CD4-positive, alpha-beta memory T cell (primary cell): Measurements from ENCODE around the gene CNDP2. TPM values are rescaled to one million over a fixed set of nuclear protein-coding genes. Genes with fewer than 3 reads are reported as not detected.

Experiments used
- CTCF ChIA-PET: fragments of 350-600 bp; sonication (Branson Sonifier 250); formaldehyde crosslinking; loops from one replicate; lab custom pipeline; 2021; ENCODE audit warnings: inconsistent platforms; ENCODE audit not compliant: partially characterized antibody; lab: Charles Lee
- POLR2A ChIA-PET: fragments of 350-600 bp; sonication (Branson Sonifier 250); formaldehyde crosslinking; loops from one replicate; lab custom pipeline; 2021; ENCODE audit not compliant: partially characterized antibody; lab: Charles Lee
- DNase-seq, 5 donors: peaks; one replicate each; pipeline versions ENCODE4 v3.0.0 to v3.0.0-alpha.2; 2020 to 2022; ENCODE audit warnings: mixed read lengths in 1 of 5
- H3K27ac ChIP-seq: one replicate; pipeline ENCODE4 v1.7.0; 2013; ENCODE audit warnings: low read depth, low read length
- H3K27me3 ChIP-seq: 2 replicates; pipeline ENCODE4 v1.7.0; 2013; ENCODE audit warnings: mild to moderate bottlenecking, low read length, moderate library complexity; ENCODE audit not compliant: insufficient read depth
- H3K36me3 ChIP-seq: 2 replicates; pipeline ENCODE4 v1.7.0; 2013; ENCODE audit warnings: mild to moderate bottlenecking, low read length, moderate library complexity; ENCODE audit not compliant: insufficient read depth
- H3K4me1 ChIP-seq: 2 replicates; pipeline ENCODE4 v1.7.0; 2013; ENCODE audit warnings: mild to moderate bottlenecking, low read length, moderate library complexity; ENCODE audit not compliant: insufficient read depth
- H3K4me3 ChIP-seq, 2 donors: one replicate each; pipeline ENCODE4 v1.7.0; 2013; ENCODE audit warnings: low read length in 2 of 2, mild to moderate bottlenecking in 1 of 2
- H3K9me3 ChIP-seq, 2 donors: one replicate each; pipeline ENCODE4 v1.7.0; 2013; ENCODE audit warnings: low read length in 2 of 2, control low read depth in 1 of 2; ENCODE audit not compliant: control insufficient read depth in 1 of 2
- H3K27ac Mint-ChIP-seq, 7 donors: one replicate each; pipeline ENCODE4 v1.8.0; 2020 to 2021; ENCODE audit warnings: mixed read lengths in 7 of 7, mild to moderate bottlenecking in 6 of 7, inconsistent platforms in 3 of 7, moderate library complexity in 3 of 7
- H3K27me3 Mint-ChIP-seq, 2 donors: one replicate each; pipeline ENCODE4 v1.8.0; 2020 to 2021; ENCODE audit warnings: mixed read lengths in 2 of 2
- H3K36me3 Mint-ChIP-seq, 2 donors: one replicate each; pipeline ENCODE4 v1.8.0; 2020 to 2021; ENCODE audit warnings: mixed read lengths in 2 of 2, inconsistent platforms in 1 of 2, mild to moderate bottlenecking in 1 of 2
- H3K4me1 Mint-ChIP-seq, 4 donors: one replicate each; pipeline ENCODE4 v1.8.0; 2020 to 2021; ENCODE audit warnings: mixed read lengths in 4 of 4, mild to moderate bottlenecking in 1 of 4
- H3K4me3 Mint-ChIP-seq, 8 donors: one replicate each; pipeline ENCODE4 v1.8.0; 2020 to 2021; ENCODE audit warnings: mixed read lengths in 8 of 8, mild to moderate bottlenecking in 7 of 8, moderate library complexity in 6 of 8, inconsistent platforms in 3 of 8
- H3K9me3 Mint-ChIP-seq, 8 donors: one replicate each; pipeline ENCODE4 v1.8.0; 2020 to 2021; ENCODE audit warnings: mixed read lengths in 8 of 8, mild to moderate bottlenecking in 5 of 8, inconsistent platforms in 3 of 8, moderate library complexity in 1 of 8
- intact Hi-C: fragments of 100-400 bp; cut with micrococcal nuclease; formaldehyde crosslinking; loops from one replicate; pipeline ENCODE4 v1.15.1; 2023
- polyA plus RNA-seq, 2 donors: library from polyadenylated mRNA; unstranded; fragments of 300-500 nt; fragmentation: Illumina TruSeq; gene quantifications; one replicate each; pipeline ENCODE4 v1.2.3, GENCODE V29; 2021
- total RNA-seq, 2 experiments: library from RNA; stranded (reverse); gene quantifications; one replicate each; pipeline ENCODE4 v1.2.3, GENCODE V29; 2021

Gene CNDP2
- total and polyA plus RNA-seq, 4 experiments from 2014 or later: 123 to 153 (median 141) TPM

GRCh38 chr18:74516271-74517235, 20.4 kb downstream of the CNDP2 start:
- no peaks in the 10 kb centered on the region for H3K4me1 Mint-ChIP-seq
- no peak for DNase-seq
- intact Hi-C loops: no loop called here
- H3K27ac Mint-ChIP-seq: no peak overlapping the region
- Histone ChIP-seq H3K4me1 (no peaks in the 10 kb centered on the region), H3K9me3 (no peaks in the 10 kb centered on the region), H3K27ac (no peak overlapping the region), H3K27me3 (no peaks in the 10 kb centered on the region), H3K36me3 (peaks cover 87% of the 10 kb centered on the region), H3K4me3 (no peak overlapping the region)
- no peaks in the 10 kb centered on the region for H3K9me3 Mint-ChIP-seq
- ChIA-PET CTCF (no interaction called here), POLR2A (no interaction called here)
- H3K27me3 Mint-ChIP-seq: no peaks in the 10 kb centered on the region
- no peak overlapping the region for H3K4me3 Mint-ChIP-seq
- H3K36me3 Mint-ChIP-seq: peaks cover 63 to 82% of the 10 kb centered on the region in 2 donors

GRCh38 chr18:74517236-74517630, 21.1 kb downstream of the CNDP2 start:
- intact Hi-C loops: no loop called here
- Histone ChIP-seq H3K4me3 (no peak overlapping the region), H3K9me3 (no peaks in the 10 kb centered on the region), H3K36me3 (peaks cover 81% of the 10 kb centered on the region), H3K27me3 (no peaks in the 10 kb centered on the region), H3K4me1 (no peaks in the 10 kb centered on the region), H3K27ac (no peak overlapping the region)
- no peak for DNase-seq
- H3K4me3 Mint-ChIP-seq: no peak overlapping the region
- no peaks in the 10 kb centered on the region for H3K9me3 Mint-ChIP-seq
- H3K36me3 Mint-ChIP-seq: peaks cover 67 to 79% of the 10 kb centered on the region in 2 donors
- CTCF ChIA-PET: no interaction called here
- H3K27me3 Mint-ChIP-seq: no peaks in the 10 kb centered on the region
- POLR2A ChIA-PET: no interaction called here
- no peaks in the 10 kb centered on the region for H3K4me1 Mint-ChIP-seq
- H3K27ac Mint-ChIP-seq: peak overlapping the region in 1 of 7 donors; percentile 23

- Histone ChIP-seq H3K4me1 (no peaks in the 10 kb centered on the region), H3K9me3 (no peaks in the 10 kb centered on the region), H3K4me3 (no peak overlapping the region), H3K36me3 (peaks cover 67% of the 10 kb centered on the region), H3K27me3 (no peaks in the 10 kb centered on the region), H3K27ac (no peak overlapping the region)
- intact Hi-C loops: no loop called here
- DNase-seq: no peak
- Mint-ChIP-seq H3K4me3 (no peak overlapping the region), H3K4me1 (no peaks in the 10 kb centered on the region), H3K27ac (no peak overlapping the region), H3K9me3 (no peaks in the 10 kb centered on the region), H3K27me3 (no peaks in the 10 kb centered on the region), H3K36me3 (peaks cover 65 to 74% of the 10 kb centered on the region in 2 donors)
- POLR2A ChIA-PET: no interaction called here
- CTCF ChIA-PET: no interaction called here
Observed at GRCh38 chr18:74518456-74519295, 22.5 kb downstream of the CNDP2 start.

- intact Hi-C loops: no loop called here
- Histone ChIP-seq H3K27ac (no peak overlapping the region), H3K9me3 (no peaks in the 10 kb centered on the region), H3K27me3 (no peaks in the 10 kb centered on the region), H3K36me3 (peaks cover 62% of the 10 kb centered on the region), H3K4me1 (no peaks in the 10 kb centered on the region), H3K4me3 (no peak overlapping the region)
- Mint-ChIP-seq H3K4me3 (no peak overlapping the region), H3K9me3 (no peaks in the 10 kb centered on the region), H3K27ac (no peak overlapping the region), H3K4me1 (no peaks in the 10 kb centered on the region), H3K27me3 (no peaks in the 10 kb centered on the region), H3K36me3 (peaks cover 64 to 67% of the 10 kb centered on the region in 2 donors)
- ChIA-PET CTCF (no interaction called here), POLR2A (no interaction called here)
- DNase-seq: no peak
Observed at GRCh38 chr18:74519320-74520095, 23.3 kb downstream of the CNDP2 start.

GRCh38 chr18:74520096-74520833, 24.1 kb downstream of the CNDP2 start:
- H3K4me1 Mint-ChIP-seq: no peaks in the 10 kb centered on the region
- H3K27me3 ChIP-seq: no peaks in the 10 kb centered on the region
- no peaks in the 10 kb centered on the region for H3K27me3 Mint-ChIP-seq
- CTCF ChIA-PET: no interaction called here
- H3K9me3 ChIP-seq: no peaks in the 10 kb centered on the region
- POLR2A ChIA-PET: no interaction called here
- H3K36me3 ChIP-seq: peaks cover 54% of the 10 kb centered on the region
- no peak overlapping the region for H3K27ac ChIP-seq
- no peaks in the 10 kb centered on the region for H3K9me3 Mint-ChIP-seq
- no peak overlapping the region for H3K4me3 Mint-ChIP-seq
- H3K4me3 ChIP-seq: no peak overlapping the region
- DNase-seq: no peak
- H3K27ac Mint-ChIP-seq: no peak overlapping the region
- H3K4me1 ChIP-seq: no peaks in the 10 kb centered on the region
- H3K36me3 Mint-ChIP-seq: peaks cover 57 to 60% of the 10 kb centered on the region in 2 donors
- intact Hi-C loops: no loop called here

GRCh38 chr18:74521068-74521725, 25.0 kb downstream of the CNDP2 start:
- peak overlapping the region in 2 of 7 donors; percentile 14 to 29 for H3K27ac Mint-ChIP-seq
- H3K9me3 Mint-ChIP-seq: no peaks in the 10 kb centered on the region
- no peaks in the 10 kb centered on the region for H3K4me1 Mint-ChIP-seq
- Histone ChIP-seq H3K9me3 (no peaks in the 10 kb centered on the region), H3K36me3 (peaks cover 45% of the 10 kb centered on the region), H3K4me3 (no peak overlapping the region), H3K27ac (no peak overlapping the region), H3K27me3 (no peaks in the 10 kb centered on the region), H3K4me1 (no peaks in the 10 kb centered on the region)
- no peak overlapping the region for H3K4me3 Mint-ChIP-seq
- CTCF ChIA-PET: interaction anchor here (3.0 kb wide), 1 partner anchor 31 kb away, joined by 12 read pairs; no protein-coding TSS in a partner anchor
- POLR2A ChIA-PET: no interaction called here
- intact Hi-C loops: no loop called here
- peaks cover 55 to 56% of the 10 kb centered on the region in 2 donors for H3K36me3 Mint-ChIP-seq
- no peaks in the 10 kb centered on the region for H3K27me3 Mint-ChIP-seq
- DNase-seq: no peak
